ENCODE data around the gene POGLUT2. TPM values are rescaled to one million over a fixed set of nuclear protein-coding genes. Genes with fewer than 3 reads are reported as not detected.

Gene POGLUT2
- total RNA-seq, 2 experiments from 2014 or later, result 11.1 to 21.6 TPM

GRCh38 chr13:102825400-102825799 lies 26.6 kb upstream of the POGLUT2 start:
- Mint-ChIP-seq H3K4me1 (no peaks in the 10 kb centered on the region), H3K27me3 (no peaks in the 10 kb centered on the region), H3K36me3 (peaks cover 24% of the 10 kb centered on the region), H3K27ac (no peak overlapping the region), H3K9me3 (ENCODE audit: low read depth) (no peaks in the 10 kb centered on the region), H3K4me3 (no peak overlapping the region)
- CTCF ChIA-PET, result no interaction called here
- no peak for ATAC-seq
- no peak for DNase-seq

GRCh38 chr13:102817907-102818306 lies 19.1 kb upstream of the POGLUT2 start:
- CTCF ChIA-PET, result interaction anchor here (1.1 to 1.4 kb wide), 2 partner anchors 18 to 28 kb away, joined by 3 read pairs; no protein-coding TSS in a partner anchor
- Mint-ChIP-seq H3K36me3 (peaks cover 38% of the 10 kb centered on the region), H3K27me3 (no peaks in the 10 kb centered on the region), H3K4me1 (peaks cover 9% of the 10 kb centered on the region), H3K27ac (no peak overlapping the region), H3K4me3 (no peak overlapping the region), H3K9me3 (ENCODE audit: low read depth) (no peaks in the 10 kb centered on the region)
- ATAC-seq (no peak), DNase-seq (no peak)

GRCh38 chr13:102817241-102817640 lies 18.5 kb upstream of the POGLUT2 start:
- ATAC-seq (no peak), DNase-seq (no peak)
- Mint-ChIP-seq H3K27ac (no peak overlapping the region), H3K9me3 (ENCODE audit: low read depth) (no peaks in the 10 kb centered on the region), H3K4me3 (no peak overlapping the region), H3K36me3 (peaks cover 39% of the 10 kb centered on the region), H3K4me1 (peaks cover 12% of the 10 kb centered on the region), H3K27me3 (no peaks in the 10 kb centered on the region)
- CTCF ChIA-PET, result interaction anchor here (1.1 kb wide), 1 partner anchor 29 kb away, joined by 3 read pairs; no protein-coding TSS in a partner anchor

- no peak overlapping the region for H3K4me3 Mint-ChIP-seq
- peaks cover 16% of the 10 kb centered on the region for H3K4me1 Mint-ChIP-seq
- H3K27me3 Mint-ChIP-seq, result no peaks in the 10 kb centered on the region
- peaks cover 4% of the 10 kb centered on the region for H3K9me3 Mint-ChIP-seq (ENCODE audit: low read depth)
- no peak for DNase-seq
- ATAC-seq, result no peak
- H3K27ac Mint-ChIP-seq, result no peak overlapping the region
- H3K36me3 Mint-ChIP-seq, result peaks cover 39% of the 10 kb centered on the region
- CTCF ChIA-PET, result interaction anchor here (1.1 kb wide), 1 partner anchor 30 kb away, joined by 3 read pairs; no protein-coding TSS in a partner anchor
Measured at GRCh38 chr13:102816708-102817107, 17.9 kb upstream of the POGLUT2 start.

GRCh38 chr13:102815788-102816187 lies 17.0 kb upstream of the POGLUT2 start:
- Mint-ChIP-seq H3K27me3 (no peaks in the 10 kb centered on the region), H3K4me1 (peaks cover 16% of the 10 kb centered on the region), H3K4me3 (no peak overlapping the region), H3K27ac (no peak overlapping the region), H3K9me3 (ENCODE audit: low read depth) (peaks cover 4% of the 10 kb centered on the region), H3K36me3 (peaks cover 42% of the 10 kb centered on the region)
- CTCF ChIA-PET, result interaction anchor here (1.0 to 1.4 kb wide), 2 partner anchors 9 to 16 kb away, joined by 3 to 4 read pairs; no protein-coding TSS in a partner anchor
- ATAC-seq, result no peak
- no peak for DNase-seq

GRCh38 chr13:102814793-102815192 lies 16.0 kb upstream of the POGLUT2 start:
- Mint-ChIP-seq H3K36me3 (peaks cover 42% of the 10 kb centered on the region), H3K4me3 (no peak overlapping the region), H3K4me1 (peaks cover 16% of the 10 kb centered on the region), H3K27ac (no peak overlapping the region), H3K27me3 (no peaks in the 10 kb centered on the region), H3K9me3 (ENCODE audit: low read depth) (peaks cover 4% of the 10 kb centered on the region)
- DNase-seq, result no peak
- CTCF ChIA-PET, result interaction anchor here (1.0 to 1.4 kb wide), 3 partner anchors 10 to 41 kb away, joined by 3 to 4 read pairs (median 3); partner anchors contain the start of gene TEX30
- ATAC-seq, result no peak

- H3K36me3 Mint-ChIP-seq, result peaks cover 41% of the 10 kb centered on the region
- DNase-seq (no peak), ATAC-seq (no peak)
- CTCF ChIA-PET, result interaction anchor here (1.2 kb wide), 1 partner anchor 41 kb away, joined by 3 read pairs; the partner anchor contains the start of gene TEX30
- H3K27me3 Mint-ChIP-seq, result no peaks in the 10 kb centered on the region
- peaks cover 4% of the 10 kb centered on the region for H3K9me3 Mint-ChIP-seq (ENCODE audit: low read depth)
- H3K4me1 Mint-ChIP-seq, result peaks cover 16% of the 10 kb centered on the region
- H3K4me3 Mint-ChIP-seq, result no peak overlapping the region
- H3K27ac Mint-ChIP-seq, result no peak overlapping the region
Measured at GRCh38 chr13:102814025-102814607, 15.3 kb upstream of the POGLUT2 start.

- Mint-ChIP-seq H3K27ac (no peak overlapping the region), H3K9me3 (ENCODE audit: low read depth) (peaks cover 4% of the 10 kb centered on the region), H3K4me1 (peaks cover 22% of the 10 kb centered on the region), H3K36me3 (peaks cover 39% of the 10 kb centered on the region), H3K4me3 (no peak overlapping the region), H3K27me3 (no peaks in the 10 kb centered on the region)
- ATAC-seq (no peak), DNase-seq (no peak)
- CTCF ChIA-PET, result interaction anchor here (1.4 kb wide), 1 partner anchor 11 kb away, joined by 3 read pairs; no protein-coding TSS in a partner anchor
Measured at GRCh38 chr13:102812611-102813287, 14.0 kb upstream of the POGLUT2 start.

GRCh38 chr13:102807699-102808098 lies 8.9 kb upstream of the POGLUT2 start:
- CTCF ChIA-PET, result interaction anchor here (0.7 kb wide), 1 partner anchor 9 kb away, joined by 3 read pairs; the partner anchor contains the start of genes BIVM and POGLUT2
- Mint-ChIP-seq H3K27me3 (no peaks in the 10 kb centered on the region), H3K9me3 (ENCODE audit: low read depth) (peaks cover 4% of the 10 kb centered on the region), H3K36me3 (peaks cover 39% of the 10 kb centered on the region), H3K4me1 (peaks cover 22% of the 10 kb centered on the region), H3K27ac (no peak overlapping the region), H3K4me3 (no peak overlapping the region)
- ATAC-seq, result no peak
- no peak for DNase-seq

- ATAC-seq (no peak), DNase-seq (no peak)
- Mint-ChIP-seq H3K4me1 (peaks cover 31% of the 10 kb centered on the region), H3K27me3 (no peaks in the 10 kb centered on the region), H3K9me3 (ENCODE audit: low read depth) (no peaks in the 10 kb centered on the region), H3K4me3 (no peak overlapping the region), H3K27ac (no peak overlapping the region), H3K36me3 (peaks cover 25% of the 10 kb centered on the region)
- CTCF ChIA-PET, result no interaction called here
Measured at GRCh38 chr13:102805680-102806079, 6.9 kb upstream of the POGLUT2 start.

GRCh38 chr13:102800145-102801041 lies 1.6 kb upstream of the POGLUT2 start:
- Mint-ChIP-seq H3K9me3 (ENCODE audit: low read depth) (no peaks in the 10 kb centered on the region), H3K27ac (peak overlapping the region; percentile 86), H3K36me3 (peaks cover 5% of the 10 kb centered on the region), H3K27me3 (no peaks in the 10 kb centered on the region), H3K4me3 (peak overlapping the region; percentile 96), H3K4me1 (peaks cover 44% of the 10 kb centered on the region)
- ATAC-seq, result peak; percentile 82
- CTCF ChIA-PET, result interaction anchor here (0.9 to 4.0 kb wide), 18 partner anchors 9 to 221 kb away, joined by 3 to 40 read pairs (median 4); partner anchors contain the start of genes ERCC5, TEX30 and TPP2
- DNase-seq, result peak; percentile 90

- peaks cover 42% of the 10 kb centered on the region for H3K4me1 Mint-ChIP-seq
- H3K27me3 Mint-ChIP-seq, result no peaks in the 10 kb centered on the region
- peaks cover 5% of the 10 kb centered on the region for H3K36me3 Mint-ChIP-seq
- CTCF ChIA-PET, result interaction anchor here (0.9 to 4.0 kb wide), 19 partner anchors 8 to 220 kb away, joined by 3 to 40 read pairs (median 4); partner anchors contain the start of genes ERCC5, TEX30 and TPP2
- peak overlapping the region; percentile 87 for H3K27ac Mint-ChIP-seq
- peak overlapping the region; percentile 96 for H3K4me3 Mint-ChIP-seq
- ATAC-seq, result peak; percentile 7
- DNase-seq, result peak; percentile 47
- no peaks in the 10 kb centered on the region for H3K9me3 Mint-ChIP-seq (ENCODE audit: low read depth)
Measured at GRCh38 chr13:102799426-102800144, 809 bp upstream of the POGLUT2 start.

Measured in activated CD8-positive, alpha-beta memory T cell treated with anti-CD3 and anti-CD28 coated beads, Interleukin-2, amount 10 ng/mL, durations not matched to agents 7 days and 5 days (primary cell).